ENCODE results near the gene POTEM.
"Not testable (repeated sequence)": the region's sequence is repeated elsewhere in the genome, so short reads cannot be mapped to it uniquely, and the experiment has no call there.

The POTEM gene

DNA sequence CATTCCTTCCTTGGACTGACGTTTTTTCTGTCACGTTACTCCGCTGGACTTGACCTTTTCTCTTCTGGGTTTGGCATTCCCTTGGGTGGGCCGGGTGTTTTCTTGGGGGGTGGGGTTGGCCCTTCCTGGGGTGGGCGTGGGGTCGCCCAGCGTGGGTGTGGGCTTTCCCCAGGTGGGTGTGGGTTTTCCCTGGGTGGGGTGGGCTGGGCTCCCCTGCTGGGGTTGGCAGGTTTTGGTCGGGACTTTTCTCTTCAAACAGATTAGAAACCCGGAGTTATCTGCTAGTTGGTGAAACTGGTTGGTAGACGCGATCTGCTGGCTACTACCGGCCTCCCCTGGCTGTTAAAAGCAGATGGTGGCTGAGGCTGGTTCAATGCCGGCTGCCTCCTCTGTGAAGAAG, at the start of gene POTEM:
Gene POTEM (plus strand): TSS at position 301 of the 400 bp plus-strand sequence. CDS start 52 bp downstream, at position 353.
- not testable (repeated sequence) for DNase-seq

DNA sequence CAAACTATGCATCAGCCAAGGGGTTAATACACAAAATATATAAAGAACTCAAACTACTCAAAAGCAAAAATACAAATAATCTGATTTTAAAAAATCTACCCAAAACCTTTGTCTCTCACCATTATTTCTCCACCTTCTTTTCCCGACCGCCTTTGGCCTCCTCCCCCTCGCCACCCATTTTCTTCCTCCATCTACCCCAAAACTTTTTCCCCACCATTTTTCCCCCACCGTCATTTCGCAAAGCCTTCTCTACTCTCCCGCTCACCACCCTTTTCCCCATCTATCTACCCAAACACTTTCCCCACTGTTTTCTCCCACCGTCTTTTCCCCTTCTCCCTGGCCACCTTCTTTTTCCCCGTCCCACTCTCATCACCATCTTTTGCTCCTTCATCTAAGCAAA, 48.9 kb upstream of the POTEM start:
- DNase-seq = not testable (repeated sequence)

- not testable (repeated sequence) for DNase-seq
These were observed 47.2 kb upstream of the POTEM start for GRCh38 chr14:18920052-18920451.

DNA sequence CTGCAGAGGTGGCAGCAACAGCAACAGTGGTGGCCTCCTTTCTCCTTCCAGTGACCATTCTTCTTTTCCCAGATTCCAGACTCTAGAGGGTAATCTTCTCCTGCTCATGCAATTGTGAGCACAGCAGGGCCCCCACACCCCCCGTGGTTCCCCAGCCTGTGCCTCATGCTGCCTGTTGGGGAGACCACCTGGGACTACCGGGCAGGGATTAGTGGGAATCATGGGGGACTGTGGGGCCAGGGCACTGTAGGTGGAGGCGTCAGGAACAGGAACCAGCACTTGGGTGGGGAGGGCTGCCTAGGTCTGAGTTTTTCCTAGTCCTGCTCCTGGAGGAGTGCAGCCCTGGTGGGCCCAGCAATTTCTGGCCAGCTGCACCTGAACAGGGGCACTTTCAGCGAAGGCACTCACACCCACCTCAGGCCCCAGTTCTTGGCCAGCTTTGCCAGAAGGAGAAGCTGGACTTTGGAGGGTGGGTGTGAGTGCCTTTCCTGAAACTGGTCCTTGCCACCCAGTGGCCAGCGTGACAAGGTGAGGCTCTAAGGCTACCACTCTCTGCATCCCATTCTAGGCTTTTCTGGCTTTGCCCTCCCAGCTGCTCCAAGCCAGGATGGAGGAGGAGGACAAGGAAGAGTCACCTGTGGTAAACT, 46.1 kb upstream of the POTEM start:
- DNase-seq = not testable (repeated sequence)

DNA sequence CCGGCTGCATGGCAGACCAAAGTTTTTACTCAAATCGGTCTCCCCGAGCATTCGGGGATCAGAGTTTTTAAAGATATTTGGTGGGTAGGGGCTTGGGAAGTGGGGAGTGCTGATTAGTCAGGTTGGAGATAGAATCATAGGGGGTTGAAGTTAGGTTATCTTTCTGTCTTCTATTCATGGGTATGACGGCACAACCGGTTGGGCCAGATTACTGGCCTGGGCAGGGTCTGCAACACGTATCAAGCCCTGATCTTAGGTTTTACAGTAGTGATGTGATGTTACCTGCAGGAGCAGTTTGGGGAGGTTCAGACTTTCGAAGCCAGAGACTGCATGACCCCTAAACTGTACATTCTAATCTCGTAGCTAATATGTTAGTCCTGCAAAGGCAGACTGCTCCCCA, 30.4 kb upstream of the POTEM start:
- DNase-seq = not testable (repeated sequence)

GRCh38 chr14:18938733-18939132, 28.5 kb upstream of the POTEM start:
- not testable (repeated sequence) for DNase-seq

DNA sequence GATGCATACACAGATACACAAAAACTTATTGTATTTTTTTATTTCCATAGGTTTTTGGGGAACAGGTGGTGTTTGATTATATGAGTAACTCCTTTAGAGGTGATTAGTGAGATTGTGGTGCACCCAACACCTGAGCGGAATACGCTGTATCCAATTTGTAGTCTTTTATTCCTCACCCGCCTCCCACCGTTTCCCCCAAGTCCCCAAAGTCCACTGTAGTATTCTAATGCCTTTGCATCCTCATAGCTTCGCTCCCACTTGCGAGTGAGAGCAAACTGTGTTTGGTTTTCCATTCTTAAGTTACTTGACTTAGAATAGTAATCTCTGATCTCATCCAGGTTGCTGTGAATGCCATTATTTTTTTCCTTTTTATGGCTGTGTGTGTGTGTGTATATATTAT, 17.3 kb upstream of the POTEM start:
- DNase-seq = not testable (repeated sequence)

- DNase-seq = not testable (repeated sequence)
These were observed 14.1 kb upstream of the POTEM start for GRCh38 chr14:18953085-18953484.

DNA sequence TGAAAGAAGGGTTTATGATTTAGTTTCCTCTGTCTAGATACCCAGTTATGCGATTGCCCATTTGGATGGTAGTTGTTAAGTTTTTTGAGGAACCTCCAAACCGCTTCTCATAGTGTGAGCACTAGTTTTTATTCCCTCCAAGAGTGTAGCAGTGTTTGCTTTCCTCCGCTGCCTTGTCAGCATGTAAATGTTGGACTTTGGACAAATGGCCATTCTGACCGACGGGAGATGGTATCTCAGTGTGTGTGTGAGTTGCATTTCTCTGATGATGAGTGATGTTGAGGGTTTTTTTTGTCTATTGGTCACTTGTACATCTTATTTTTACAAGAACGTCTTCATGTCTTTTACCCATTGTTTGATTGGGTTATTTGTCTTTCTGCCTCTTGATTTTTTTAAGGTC, 11.4 kb upstream of the POTEM start:
- DNase-seq = not testable (repeated sequence)

- not testable (repeated sequence) for DNase-seq
These were observed 5.7 kb upstream of the POTEM start for GRCh38 chr14:18961576-18961975.

- not testable (repeated sequence) for DNase-seq
These were observed 5.1 kb upstream of the POTEM start for GRCh38 chr14:18962143-18962542.

DNA sequence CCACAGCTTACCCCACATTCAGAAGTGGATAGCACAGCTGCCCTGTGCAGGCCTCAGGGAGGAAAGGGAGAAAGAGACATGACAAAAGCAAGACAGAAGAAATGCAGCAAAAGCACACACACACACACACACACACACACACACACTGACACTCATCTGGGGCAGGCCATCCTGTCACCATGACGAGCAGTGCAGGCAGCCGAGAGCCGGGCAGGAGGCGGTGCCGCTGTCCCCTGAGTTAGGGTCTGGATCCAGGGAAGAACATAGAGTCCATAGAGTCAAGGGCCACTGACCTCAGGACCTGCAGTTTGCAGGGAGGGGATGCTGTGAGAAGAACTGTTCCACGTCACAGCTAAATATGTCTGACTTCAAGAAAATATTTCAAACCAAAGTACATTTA, 4.0 kb upstream of the POTEM start:
- DNase-seq = not testable (repeated sequence)

DNA sequence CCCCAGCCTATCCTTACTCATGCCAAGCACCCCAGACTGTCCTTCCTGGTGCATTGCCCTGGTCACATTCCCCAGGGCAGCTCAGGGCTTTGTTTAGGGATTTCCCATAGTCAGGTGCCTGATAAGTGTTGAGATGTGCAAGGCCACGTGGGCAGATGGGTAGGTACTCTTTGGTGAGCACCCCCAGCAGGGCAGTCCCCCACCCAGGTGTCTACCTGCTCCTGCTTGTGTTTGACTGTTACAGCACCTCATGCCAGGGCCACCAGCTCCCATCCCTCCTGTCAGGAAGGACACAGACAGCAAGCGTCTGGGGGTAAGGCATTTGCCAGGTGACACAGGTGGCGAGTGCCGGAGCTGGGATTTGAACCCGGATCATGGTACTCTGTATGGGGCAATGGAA, 2.4 kb upstream of the POTEM start:
- not testable (repeated sequence) for DNase-seq

DNA sequence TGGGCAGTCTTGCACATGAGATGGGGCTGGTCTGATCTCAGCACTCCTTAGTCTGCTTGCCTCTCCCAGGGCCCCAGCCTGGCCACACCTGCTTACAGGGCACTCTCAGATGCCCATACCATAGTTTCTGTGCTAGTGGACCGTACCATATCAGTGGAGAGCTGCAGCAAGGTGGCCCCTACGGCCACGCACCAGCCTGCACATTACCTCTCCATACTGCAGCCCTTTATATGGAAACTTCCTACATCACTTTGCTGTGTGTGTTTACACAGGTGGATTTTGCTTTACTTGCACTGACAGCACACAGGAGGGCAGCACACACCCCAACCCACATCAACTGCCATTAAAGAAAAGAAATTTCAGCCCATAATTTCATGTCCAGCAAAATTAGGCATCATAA, 35.3 kb downstream of the POTEM start:
- DNase-seq = not testable (repeated sequence)

DNA sequence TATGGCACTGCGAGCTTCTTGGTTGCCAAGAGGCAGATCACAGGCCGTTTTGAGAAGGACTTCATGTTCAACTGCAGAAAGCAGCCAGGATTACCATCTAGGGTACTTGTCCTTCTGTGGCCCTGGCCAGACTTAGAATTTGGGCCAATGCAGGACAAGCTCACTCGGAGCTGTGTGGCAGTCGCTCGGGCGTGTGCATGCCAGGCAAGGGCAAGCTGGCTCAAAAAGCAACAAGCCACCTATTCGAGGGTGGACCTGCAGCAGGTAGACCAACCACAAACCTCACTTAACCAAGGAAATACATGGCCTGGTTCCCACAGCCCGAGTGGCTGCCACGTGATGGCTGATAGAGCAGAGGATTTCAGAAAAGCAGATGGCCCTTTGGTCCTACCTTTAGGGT, 39.3 kb downstream of the POTEM start:
- DNase-seq = not testable (repeated sequence)

DNA sequence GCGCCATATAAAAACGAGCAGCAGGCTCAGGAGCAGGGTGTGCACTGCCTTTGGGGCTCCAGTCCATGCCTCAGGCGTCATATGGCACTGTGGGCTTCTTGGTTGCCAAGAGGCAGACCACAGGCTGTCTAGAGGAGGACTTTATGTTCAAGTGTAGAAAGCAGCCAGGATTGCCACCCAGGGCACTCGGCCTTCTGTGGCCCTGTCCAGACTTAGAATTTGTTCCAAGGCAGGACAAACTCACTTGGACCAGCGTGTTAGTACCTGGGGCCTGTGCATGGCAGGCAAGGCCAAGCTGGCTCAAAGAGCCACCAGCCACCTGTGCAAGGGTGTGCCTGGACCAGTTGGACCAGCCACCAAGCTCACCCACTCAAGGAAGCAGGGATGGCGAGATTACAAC, 40.4 kb downstream of the POTEM start:
- DNase-seq = not testable (repeated sequence)

DNA sequence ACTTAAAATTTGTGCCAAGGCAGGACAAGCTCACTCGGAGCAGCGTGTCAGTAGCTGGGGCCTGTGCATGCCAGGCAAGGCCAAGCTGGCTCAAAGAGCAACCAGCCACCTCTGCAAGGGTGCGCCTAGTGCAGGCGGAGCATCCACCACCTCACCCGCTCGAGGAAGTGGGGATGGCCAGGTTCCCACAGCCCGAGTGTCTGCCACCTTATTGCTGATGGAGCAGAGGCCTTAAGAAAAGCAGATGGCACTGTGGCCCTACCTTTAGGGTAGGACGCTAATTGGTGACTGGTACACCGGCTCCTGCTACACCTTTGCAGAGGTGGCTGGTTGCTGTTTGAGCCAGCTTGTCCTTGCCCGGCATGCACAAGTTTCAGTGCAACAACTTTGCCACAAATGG, 43.8 kb downstream of the POTEM start:
- not testable (repeated sequence) for DNase-seq

GRCh38 chr14:19011703-19012102, 44.5 kb downstream of the POTEM start:
- not testable (repeated sequence) for DNase-seq

DNA sequence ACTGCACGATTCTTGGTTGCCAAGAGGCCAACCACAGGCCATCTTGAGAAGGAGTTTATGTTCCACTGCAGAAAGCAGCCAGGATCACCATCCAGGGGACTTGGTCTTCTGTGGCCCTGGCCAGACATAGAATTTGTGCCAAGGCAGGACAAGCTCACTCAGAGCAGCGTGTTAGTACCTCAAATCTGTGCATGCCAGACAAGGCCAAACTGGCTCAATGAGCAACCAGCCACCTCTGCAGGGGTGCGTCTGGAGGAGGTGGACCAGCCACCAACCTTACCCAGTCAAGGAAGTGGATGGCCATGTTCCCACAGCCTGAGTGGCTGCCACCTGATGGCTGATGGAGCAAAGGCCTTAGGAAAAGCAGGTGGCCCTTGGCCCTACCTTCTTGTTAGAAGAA, 48.0 kb downstream of the POTEM start:
- DNase-seq = not testable (repeated sequence)

DNA sequence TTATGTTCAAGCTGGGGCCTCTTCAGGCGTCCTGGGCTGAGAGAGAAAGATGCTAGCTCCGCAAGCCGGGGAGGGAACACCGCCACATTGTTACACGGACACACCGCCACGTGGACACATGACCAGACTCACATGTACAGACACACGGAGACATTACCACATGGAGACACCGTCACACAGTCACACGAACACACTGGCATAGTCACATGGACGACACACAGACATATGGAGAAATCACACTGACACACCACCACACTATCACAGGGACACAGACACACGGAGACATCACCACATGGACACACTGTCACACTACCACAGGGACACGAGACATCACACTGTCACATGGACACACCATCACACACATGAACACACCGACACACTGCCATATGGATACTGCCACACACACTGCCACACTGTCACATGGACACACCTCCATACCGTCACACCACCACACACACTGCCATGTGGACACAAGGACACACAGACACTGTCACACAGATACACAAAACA, 57.9 kb downstream of the POTEM start:
- not testable (repeated sequence) for DNase-seq

DNA sequence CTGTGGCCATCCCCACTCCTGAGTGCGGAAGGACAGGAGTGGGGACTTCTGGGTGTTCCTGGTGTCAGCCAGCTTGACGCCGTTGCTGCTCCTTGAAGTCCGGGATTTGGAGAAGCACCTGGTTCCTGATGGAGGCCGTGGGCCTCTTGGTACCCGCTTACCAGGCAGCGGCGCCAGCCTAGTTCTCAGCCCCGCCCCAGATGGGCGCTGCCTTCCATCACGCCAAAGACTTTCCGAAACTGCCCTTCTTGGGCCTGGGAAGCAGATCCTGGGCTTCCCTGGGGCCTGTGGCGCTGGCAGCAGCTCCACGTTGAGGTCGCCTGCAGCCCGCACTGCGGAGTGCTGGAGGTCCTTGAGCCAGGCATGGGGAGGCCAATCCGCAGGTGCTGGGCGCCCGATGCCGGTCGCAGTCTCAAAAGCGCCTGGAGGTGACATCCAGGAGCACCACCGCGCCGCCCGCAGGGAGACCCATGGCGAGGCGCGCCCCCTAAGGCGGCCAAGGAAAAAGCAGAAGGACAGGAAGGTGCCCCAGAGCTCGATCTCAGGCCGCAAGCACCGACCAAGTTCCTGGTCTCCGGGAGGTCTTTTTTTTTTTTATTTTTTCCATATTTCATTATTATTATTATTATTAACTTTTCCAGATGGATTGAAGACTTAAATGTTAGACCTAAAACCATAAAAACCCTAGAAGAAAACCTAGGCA, 59.6 kb downstream of the POTEM start:
- not testable (repeated sequence) for DNase-seq

GRCh38 chr14:19027895-19028294, 60.7 kb downstream of the POTEM start:
- not testable (repeated sequence) for DNase-seq

GRCh38 chr14:19036811-19037382, 69.7 kb downstream of the POTEM start:
- not testable (repeated sequence) for DNase-seq
